GM21515 (cell line): ENCODE measurements around the gene MAPKAPK5.
"Not testable (repeated sequence)": the region's sequence is repeated elsewhere in the genome, so short reads cannot be mapped to it uniquely, and the experiment has no call there.

Experiments used
- ATAC-seq: cut with Tn5 transposase; IDR thresholded peaks from one replicate; pipeline ENCODE4 v1.9.1; 2021; ENCODE audit not compliant: unreplicated experiment

Gene MAPKAPK5

GRCh38 chr12:111827907-111828306 is 14.1 kb upstream of the MAPKAPK5 start:
- ATAC-seq = no peak

- no peak for ATAC-seq
Measured at GRCh38 chr12:111828338-111828979, 13.6 kb upstream of the MAPKAPK5 start.

GRCh38 chr12:111829635-111830034 is 12.4 kb upstream of the MAPKAPK5 start:
- ATAC-seq = not testable (repeated sequence)

- not testable (repeated sequence) for ATAC-seq
Measured at GRCh38 chr12:111834740-111835386, 7.2 kb upstream of the MAPKAPK5 start.

GRCh38 chr12:111835531-111836181 is 6.4 kb upstream of the MAPKAPK5 start:
- not testable (repeated sequence) for ATAC-seq

- no peak for ATAC-seq
Measured at GRCh38 chr12:111838353-111838752, 3.7 kb upstream of the MAPKAPK5 start.

- no peak for ATAC-seq
Measured at GRCh38 chr12:111840807-111841206, 1.2 kb upstream of the MAPKAPK5 start.

- peak; percentile 2 for ATAC-seq
Measured at GRCh38 chr12:111841236-111841749, 735 bp upstream of the MAPKAPK5 start.

GRCh38 chr12:111842556-111843396 is 748 bp downstream of the MAPKAPK5 start:
- ATAC-seq = peak; percentile 24

- no peak for ATAC-seq
Measured at GRCh38 chr12:111846016-111846415, 4.0 kb downstream of the MAPKAPK5 start.

GRCh38 chr12:111850526-111850925 is 8.5 kb downstream of the MAPKAPK5 start:
- no peak for ATAC-seq

- no peak for ATAC-seq
Measured at GRCh38 chr12:111858186-111858585, 16.2 kb downstream of the MAPKAPK5 start.

GRCh38 chr12:111858778-111859177 is 16.8 kb downstream of the MAPKAPK5 start:
- no peak for ATAC-seq

- ATAC-seq = no peak
Measured at GRCh38 chr12:111864913-111865312, 22.9 kb downstream of the MAPKAPK5 start.

GRCh38 chr12:111867531-111867930 is 25.5 kb downstream of the MAPKAPK5 start:
- no peak for ATAC-seq

- no peak for ATAC-seq
Measured at GRCh38 chr12:111868676-111869588, 26.9 kb downstream of the MAPKAPK5 start.

GRCh38 chr12:111869671-111870070 is 27.6 kb downstream of the MAPKAPK5 start:
- no peak for ATAC-seq

- no peak for ATAC-seq
Measured at GRCh38 chr12:111870216-111870615, 28.2 kb downstream of the MAPKAPK5 start.

GRCh38 chr12:111870706-111871105 is 28.7 kb downstream of the MAPKAPK5 start:
- ATAC-seq = no peak

GRCh38 chr12:111873113-111873512 is 31.1 kb downstream of the MAPKAPK5 start:
- ATAC-seq = no peak
